ENCODE data around the gene CAMSAP1. TPM values are rescaled to one million over a fixed set of nuclear protein-coding genes. Genes with fewer than 3 reads are reported as not detected.
A peak's percentile ranks its signal among the peaks of the same experiment; 100 is the strongest.

Gene CAMSAP1
- total RNA-seq, 1 donor from 2014 or later, result 25.5 TPM

DNA sequence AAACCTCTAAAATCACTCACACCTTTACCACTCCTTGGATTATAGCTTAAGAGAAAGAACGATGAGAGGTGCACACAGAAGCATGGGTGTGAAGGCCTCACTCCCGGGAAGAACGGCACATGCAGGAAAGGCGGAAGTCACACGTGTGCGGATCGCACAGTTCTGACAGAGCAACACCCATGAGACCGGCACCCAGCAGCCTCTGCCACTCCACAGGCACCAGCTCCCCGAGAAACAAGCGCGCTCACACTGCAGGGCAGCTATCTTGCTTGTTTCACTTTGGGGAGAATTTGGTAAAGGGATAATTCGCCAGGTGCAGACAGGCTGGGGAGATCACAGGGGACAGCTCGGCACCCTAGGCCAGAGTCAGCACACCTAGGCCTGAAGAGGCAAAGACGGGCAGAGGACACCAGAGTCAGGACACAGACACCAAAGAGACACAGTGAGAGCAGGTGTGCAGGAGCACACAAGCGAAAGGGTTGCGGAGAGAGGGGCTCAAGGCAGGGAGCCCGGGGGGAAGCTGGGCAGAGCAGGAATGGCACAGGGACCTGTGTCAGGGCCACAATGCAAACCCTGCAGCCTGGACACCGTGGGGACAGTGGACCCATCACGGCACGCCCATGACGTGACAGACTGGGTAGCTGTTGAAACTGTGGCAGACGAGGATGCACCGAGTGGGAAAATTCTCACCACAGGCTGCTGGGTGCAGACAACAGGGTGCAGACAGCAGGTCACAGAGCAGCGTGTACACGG lies 81.7 kb downstream of the CAMSAP1 start:
- DNase-seq (ENCODE audit: low spot score), result peak; percentile 38
- intact Hi-C loops (cut with DNase I), result no loop called here

DNA sequence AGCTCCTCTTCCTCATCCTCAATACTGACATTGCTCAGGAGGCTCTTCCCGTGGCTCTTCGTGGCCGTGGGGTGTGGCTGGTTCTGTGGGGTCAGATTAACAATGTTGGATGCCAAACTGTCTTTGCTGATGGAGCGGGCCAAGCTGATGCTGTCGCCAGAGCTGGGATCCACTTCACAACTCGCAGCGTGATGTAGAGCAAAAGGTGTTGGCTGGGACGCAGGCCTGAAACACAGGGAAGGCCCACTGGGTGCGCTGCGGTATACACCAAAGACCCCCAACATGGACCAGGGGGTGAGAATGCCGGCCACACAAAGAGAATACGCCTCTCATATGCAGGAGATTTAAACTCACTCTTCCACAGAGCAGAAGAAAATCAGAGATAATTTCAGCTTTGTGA lies 84.3 kb downstream of the CAMSAP1 start:
- DNase-seq (ENCODE audit: low spot score), result peak; percentile 56
- intact Hi-C loops (cut with DNase I), result no loop called here

DNA sequence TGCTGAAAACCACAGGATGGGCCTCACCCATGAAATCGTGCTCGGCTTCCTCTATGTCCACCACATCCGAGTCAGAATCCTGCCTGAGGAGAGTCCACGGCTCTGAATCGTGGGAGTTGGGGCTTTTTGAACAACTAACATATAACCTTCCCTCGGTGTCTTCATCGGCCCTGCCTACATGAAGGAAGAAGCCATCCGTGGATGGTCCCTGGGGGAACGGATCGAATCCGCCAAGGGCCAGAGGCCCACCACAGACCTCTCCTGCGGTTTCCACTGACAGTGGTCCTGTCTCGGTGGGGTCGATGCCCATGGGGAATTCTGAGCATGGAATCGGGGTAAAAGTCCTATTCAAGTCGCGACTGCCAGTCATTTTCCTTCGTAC lies 85.0 kb downstream of the CAMSAP1 start:
- intact Hi-C loops (cut with DNase I), result no loop called here
- DNase-seq (ENCODE audit: low spot score), result no peak

DNA sequence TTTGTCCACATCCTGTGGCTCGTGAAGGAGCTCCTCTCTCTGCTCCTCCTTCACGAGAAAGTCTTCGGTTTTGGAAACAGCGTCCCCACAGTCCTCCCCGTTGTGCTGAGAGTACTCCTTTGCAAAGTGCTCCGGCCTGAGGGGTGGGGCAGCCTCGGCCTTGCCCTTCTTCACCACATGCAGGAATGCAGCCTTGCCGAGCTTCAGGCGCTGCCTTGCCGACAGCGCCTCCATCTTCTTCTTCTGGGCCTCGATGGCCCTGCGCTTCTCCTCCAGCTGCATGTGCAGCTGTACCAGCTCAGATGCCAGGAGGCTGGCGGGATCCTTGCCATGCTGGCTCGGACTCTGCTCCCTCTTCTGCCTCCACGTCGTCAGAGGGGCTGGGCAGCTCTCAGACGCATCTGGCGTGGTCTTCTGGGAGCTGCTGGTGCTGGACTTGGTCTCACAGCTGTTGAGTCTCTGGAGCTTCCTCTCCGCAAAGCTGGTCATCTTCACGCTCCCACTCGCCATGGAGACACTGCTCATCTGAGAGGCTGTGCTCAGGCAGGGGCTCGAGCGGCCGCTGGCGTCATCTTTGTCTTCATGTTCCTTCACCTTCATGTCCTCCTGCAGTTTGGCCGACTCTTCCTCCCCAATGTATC lies 85.5 kb downstream of the CAMSAP1 start:
- intact Hi-C loops (cut with DNase I), result no loop called here
- peak; percentile 14 for DNase-seq (ENCODE audit: low spot score)

DNA sequence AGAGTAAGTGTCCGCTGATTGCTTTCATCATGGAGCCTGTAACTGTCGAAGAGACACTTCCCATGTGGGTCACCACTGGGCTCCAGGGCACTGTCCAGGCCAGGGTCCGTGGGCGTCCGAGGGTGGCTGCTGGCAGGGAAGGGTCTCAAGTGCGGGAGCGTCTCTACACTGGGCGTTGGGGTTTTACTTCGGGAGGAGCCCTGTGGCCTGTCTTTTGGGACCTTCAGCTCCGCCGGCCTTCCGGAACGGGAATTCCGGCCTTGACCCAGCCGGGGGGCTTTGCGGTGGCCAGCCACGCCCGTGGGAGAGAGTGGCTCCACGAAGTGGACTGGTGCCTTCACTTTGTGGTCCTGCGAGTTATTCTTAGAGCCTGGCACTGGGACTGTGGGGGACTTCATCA lies 86.2 kb downstream of the CAMSAP1 start:
- intact Hi-C loops (cut with DNase I), result no loop called here
- DNase-seq (ENCODE audit: low spot score), result peak; percentile 39

DNA sequence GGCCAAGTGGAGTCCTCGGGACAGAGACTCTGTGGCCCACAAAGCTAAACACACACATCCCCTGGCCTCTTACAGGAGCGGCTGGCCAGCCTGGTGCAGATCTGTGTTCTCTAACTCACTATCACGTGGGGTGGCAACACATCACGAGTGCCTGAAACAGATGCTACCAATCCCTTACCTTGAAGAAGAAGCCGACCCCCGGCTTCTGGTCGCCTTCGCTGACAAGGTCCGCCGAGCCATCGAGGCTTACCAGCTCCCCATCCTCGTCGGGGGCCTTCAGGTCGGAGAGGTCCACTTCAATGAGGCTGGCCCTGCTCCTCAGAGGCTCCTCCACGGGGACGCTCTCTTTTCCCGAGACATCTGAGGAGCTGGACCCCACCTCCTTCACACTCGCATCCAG lies 86.7 kb downstream of the CAMSAP1 start:
- intact Hi-C loops (cut with DNase I), result no loop called here
- DNase-seq (ENCODE audit: low spot score), result peak; percentile 38

DNA sequence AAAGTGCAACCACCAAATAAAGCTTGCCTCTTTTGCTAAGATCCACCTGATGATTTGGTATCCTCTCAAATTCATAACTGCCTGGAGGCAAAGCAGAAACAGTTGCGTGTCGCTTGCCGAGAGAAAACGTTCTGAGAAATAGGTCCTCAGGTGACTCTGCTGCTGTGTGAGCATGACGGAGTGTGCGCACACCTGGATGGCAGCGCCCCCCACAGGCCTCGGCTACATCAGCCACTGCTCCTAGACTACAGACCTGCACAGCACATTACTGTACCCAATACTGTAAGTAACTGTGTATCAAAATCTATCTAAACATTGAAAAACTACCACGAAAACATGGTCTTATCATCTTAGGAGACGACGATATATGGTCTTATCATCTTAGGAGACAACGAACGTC lies 87.4 kb downstream of the CAMSAP1 start:
- intact Hi-C loops (cut with DNase I), result no loop called here
- no peak for DNase-seq (ENCODE audit: low spot score)

DNA sequence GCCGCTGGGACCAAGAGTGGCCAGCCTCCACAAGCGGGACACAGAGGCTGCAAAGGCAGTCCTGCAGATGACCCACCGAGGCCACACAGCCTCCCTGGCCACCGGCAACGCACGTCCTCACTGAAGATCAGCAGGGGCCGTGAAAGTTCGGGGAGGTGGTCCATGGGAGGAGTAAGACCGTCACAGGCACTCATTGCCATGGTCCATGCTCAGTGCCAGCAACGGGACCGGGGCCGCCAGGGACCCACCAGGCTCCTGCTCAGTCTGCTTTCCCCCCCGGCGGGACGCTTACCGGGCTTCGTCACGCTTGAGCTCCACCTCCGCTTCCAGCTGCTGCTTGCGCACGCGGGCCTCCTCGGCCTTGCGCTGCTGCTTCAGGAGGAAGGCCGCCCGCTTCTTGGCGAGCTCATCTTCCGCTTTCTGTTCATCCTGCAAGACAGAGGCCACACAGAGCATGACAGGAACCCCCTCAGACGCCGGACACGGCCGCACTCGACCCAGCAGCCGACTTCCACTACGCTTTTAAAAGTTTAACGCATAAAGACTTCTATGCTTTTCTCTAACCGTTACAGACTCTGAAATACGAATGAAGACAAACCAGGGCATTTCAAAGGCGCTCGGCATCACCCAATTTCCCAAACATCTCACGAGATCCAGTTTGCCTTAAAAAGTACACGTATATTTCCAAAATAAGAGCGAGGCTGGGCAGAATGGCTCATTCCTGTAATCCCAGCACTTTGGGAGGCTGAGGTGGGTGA lies 88.4 kb downstream of the CAMSAP1 start:
- peak; percentile 70 for DNase-seq (ENCODE audit: low spot score)
- intact Hi-C loops (cut with DNase I), result no loop called here

DNA sequence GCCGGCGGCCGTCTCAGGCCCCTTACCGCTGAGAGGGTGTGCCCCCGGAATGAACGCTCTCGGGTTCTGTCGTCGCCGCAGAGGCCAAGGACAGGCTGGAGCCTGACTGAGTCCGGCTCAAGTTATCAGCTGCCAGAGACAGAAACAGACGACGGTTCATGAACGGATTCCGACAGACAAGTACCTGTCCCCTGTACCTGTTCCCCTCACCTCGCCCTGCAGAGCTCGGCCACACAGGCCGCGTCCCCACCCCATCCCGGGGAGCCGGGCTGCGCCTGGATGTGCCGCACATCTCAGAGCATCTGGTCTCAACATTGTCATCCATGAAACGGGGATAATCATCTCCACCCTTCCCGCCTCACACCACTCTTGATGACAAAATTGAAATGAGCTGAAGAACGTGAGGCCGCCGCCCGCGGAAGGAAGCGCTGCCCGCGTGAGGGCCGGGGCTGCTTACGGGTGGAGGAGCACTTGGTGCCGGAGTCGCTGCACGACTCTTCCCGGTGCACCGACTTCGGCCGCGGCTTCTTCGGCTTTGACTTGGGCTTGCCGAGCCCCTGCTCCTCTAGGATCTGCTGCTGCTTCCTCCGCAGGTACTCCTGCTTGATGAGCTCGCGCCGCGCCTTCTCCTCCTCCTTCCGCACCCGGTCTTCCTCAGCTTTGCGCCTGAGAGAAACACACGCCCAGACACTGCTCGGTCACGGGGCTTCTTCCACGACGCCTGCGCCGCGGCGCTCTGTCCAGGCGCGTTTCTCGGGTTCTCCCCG lies 89.2 kb downstream of the CAMSAP1 start:
- DNase-seq (ENCODE audit: low spot score), result peak; percentile 54

DNA sequence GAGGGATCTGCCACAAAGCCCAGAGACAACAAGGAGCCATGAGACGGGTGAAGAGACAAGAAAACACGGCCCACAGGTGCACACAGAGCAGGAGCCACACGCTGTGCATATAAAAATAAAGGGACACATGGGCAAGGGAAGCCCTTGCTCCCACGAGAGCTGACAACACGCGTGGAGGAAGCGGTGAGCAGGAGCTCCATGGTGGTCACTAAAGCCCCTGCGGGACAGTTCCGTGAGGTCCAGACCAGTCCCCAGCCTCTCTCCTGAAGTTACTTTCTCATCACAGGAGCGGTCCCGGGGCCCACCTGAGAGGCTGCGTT lies 90.7 kb downstream of the CAMSAP1 start:
- intact Hi-C loops (cut with DNase I), result no loop called here
- peak; percentile 58 for DNase-seq (ENCODE audit: low spot score)

More for the DNA sequence above, 89.2 kb downstream of the CAMSAP1 start:
- intact Hi-C loops (cut with DNase I), result no loop called here

DNA sequence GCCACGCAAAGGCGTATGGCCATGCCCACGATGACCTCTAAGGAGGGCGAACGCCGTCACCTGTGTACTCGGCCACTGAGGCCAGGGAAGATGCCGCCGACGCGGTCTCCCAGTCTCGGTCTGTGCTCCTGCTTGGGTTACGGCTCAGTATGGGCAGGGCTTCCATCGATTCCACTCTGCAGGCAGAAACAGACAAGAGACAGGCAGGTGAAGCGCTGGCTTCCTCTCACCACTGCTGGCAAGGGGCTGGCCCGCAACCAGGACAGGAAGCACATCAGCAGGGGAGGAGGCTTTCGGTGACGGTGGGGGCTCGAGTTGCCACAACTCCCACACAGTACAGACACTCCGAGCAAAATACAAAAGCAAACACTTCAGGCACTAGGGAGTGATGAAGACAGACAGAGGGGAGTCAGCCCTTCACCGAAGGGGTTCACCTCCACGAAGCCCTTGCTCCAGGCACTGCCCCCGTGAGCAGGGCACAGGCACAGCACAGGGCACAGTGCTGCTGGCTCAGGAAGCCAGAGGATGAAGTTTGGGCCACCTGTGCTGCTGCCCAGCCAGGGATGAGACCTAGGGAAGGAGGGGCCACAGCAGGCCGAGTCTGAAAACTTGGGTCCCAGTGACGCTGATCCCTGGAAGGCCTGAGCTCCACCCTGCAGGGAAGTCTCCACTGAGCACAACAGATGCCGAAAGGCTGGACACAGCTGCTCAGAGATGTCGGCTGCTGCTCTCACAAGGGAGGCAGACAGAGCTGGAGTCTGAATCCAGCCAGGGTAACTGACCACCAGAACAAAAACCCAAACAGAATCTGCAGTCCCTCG lies 91.3 kb downstream of the CAMSAP1 start:
- intact Hi-C loops (cut with DNase I), result no loop called here
- peak; percentile 55 for DNase-seq (ENCODE audit: low spot score)

DNA sequence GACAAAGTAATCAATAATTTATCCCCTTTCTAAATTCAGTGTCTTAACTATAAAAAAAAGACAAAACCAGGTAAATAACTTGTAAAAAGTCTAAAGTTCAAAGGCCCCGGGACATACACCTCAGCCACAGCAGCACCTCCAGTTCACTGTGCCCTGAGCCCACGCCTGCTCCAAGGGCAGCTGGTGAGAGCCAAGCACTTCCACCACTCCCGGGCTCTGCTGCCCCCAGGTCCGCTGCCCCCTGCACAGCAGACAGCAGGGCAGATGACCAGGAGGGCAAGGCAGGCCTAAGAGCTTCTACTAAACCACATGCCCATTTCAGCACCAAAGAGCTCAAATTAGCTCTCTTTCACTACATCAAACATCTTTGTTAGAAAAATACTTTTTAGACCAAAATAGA lies 91.9 kb downstream of the CAMSAP1 start:
- peak; percentile 1 for DNase-seq (ENCODE audit: low spot score)
- intact Hi-C loops (cut with DNase I), result no loop called here

DNA sequence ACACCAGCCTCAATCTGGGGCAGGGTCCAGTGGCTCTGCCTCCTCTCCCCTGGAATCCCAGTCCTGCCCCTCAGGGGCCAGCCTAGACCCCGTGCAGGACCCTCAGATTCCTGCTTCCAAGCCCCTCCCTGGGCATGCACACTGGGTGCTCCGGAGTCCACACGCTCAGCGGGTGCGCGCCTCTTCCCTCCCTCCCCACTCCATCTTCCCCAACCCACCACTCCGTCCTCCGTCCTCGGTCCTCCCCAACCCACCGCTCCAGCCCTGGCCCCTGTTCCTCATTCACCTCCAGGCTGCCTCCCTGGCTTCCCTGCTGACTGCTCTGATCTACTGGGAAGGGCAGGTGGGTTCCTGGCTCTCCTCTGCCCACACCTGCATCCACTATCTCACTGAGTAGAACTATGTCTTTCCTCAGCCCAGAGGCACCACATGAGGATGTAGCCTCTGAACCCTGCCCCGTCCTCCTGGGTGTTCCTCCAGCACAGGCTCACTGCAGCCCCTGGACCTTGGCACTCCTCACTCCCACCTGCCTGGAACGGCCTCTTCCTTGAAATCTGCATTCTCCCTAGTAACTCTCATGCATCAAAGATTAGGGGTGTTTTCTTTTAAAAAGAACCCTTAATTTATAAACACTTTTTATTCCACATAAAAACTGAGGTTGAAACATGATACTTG lies 92.8 kb downstream of the CAMSAP1 start:
- intact Hi-C loops (cut with DNase I), result no loop called here
- peak; percentile 62 for DNase-seq (ENCODE audit: low spot score)

DNA sequence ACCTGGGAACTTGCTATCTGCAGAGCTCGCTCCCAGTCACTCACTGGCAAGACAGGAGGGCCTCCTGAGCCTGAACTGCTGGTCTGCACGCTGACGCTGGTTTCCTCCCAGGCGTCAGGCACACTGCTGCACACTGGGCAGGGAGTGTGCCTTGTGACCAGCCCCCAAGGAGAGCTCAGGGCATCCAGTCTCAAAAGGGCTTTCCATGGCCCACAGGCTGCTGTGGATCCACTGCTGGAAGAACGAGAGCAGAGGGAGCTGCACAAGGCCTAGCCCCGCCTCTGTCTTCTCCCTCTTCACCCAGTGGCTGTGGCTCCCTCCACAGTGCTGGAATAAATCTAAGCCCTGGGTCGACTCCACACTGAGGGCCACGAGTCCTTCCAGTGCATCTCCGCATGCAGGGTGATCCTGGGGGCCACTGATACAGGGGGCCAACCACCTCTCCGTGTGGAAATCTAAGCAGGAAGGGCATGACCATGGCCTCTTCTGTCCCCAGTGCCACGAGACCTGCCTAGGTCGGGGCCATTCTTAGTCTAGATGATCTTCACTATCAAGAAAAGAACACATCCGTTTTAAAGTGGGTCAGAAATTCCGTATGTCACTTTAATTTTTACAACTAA lies 93.6 kb downstream of the CAMSAP1 start:
- DNase-seq (ENCODE audit: low spot score), result peak; percentile 49
- intact Hi-C loops (cut with DNase I), result no loop called here

DNA sequence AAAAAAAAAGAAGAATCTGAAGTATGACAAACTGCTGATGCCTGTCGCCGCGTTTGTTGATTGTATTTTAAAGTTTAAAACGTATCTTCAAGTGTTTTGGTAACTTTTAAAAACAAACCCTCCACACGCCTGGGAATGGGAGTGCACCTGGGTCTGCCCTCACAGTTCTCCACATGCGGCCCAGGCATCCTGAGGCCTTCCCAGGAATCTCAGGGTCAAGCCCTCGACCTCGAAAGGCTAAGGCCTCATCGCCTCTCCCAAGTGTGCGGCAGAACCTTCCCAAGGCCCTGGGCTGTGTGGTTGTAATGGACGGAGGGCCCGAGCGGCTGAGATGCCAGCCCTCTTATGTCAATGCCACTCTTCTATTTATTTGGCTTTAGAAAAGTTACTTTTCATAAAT lies 94.4 kb downstream of the CAMSAP1 start:
- intact Hi-C loops (cut with DNase I), result no loop called here
- DNase-seq (ENCODE audit: low spot score), result peak; percentile 10

DNA sequence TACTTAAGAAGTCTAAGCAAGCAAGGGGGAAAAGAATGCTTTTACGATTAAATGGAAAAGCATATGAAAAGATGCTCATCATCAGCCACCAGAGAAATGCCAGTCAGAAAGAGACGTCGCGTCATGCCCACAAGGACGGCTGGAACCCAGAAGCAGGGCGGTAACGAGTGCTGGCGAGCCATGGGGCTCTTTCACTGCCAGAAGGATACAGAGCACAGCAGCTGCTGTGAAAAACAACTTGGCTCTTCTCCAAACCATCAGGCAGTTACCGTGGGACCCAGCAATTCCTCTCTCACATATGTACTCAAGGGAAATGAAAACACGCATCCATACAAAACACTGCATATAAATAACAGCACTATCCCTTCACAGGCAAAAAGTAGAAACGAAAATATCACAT lies 95.5 kb downstream of the CAMSAP1 start:
- DNase-seq (ENCODE audit: low spot score), result no peak

DNA sequence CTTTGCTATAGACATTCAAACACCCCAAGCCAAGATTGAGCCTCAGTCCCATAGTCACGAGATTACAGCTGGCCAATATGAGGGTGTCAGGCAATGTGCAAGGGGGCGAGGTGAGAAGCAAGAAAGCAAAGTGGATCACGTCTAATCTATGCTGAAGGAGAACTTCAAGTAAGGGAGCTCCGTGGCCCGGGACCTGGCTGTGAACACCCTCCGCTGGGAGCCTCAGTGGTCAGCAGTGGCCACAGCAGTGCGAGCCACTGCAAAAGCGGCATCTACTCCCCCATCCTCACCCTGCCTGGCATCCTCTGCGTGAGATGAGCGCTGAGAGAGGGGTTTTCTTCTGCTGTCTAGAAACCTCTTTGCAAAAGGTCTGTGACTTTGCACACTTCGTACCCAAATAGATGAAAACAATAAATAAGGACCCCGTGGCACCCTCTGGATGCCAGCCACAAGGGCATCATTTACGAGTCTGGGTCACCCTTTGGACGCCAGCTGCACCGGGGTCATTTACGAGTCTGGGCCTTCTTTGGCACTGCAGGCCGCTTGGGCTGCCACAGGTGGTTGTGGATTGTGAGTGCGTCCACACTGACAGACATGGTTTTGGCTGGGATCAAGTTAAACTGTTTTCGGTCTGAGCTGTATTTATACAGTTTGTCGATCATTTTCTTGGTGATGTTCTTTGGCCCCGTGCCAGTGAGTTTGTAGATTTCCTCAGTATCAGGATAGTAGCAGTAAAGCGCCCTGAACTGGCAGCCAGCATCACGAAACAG lies 96.4 kb downstream of the CAMSAP1 start:
- peak; percentile 50 for DNase-seq (ENCODE audit: low spot score)
- intact Hi-C loops (cut with DNase I), result no loop called here

More for the DNA sequence above, 95.5 kb downstream of the CAMSAP1 start:
- intact Hi-C loops (cut with DNase I), result no loop called here

DNA sequence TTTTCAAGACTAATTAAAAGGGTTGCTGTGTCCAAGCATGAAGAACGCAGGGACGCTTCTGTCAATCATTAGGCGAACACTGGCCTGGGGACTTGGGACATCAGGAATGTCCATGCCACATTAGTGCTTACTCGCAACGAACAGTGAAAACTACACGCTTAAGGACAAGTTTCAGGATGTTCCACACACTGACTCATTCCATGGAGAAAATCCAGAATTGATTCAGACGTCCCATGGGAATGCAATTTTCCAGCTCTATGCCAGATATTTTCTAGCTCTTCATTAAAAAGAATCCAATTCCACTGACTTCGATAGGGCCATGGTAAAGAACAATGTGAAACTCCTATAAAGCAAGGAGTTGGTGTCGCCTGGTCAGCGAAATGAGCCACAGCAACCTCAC lies 98.2 kb downstream of the CAMSAP1 start:
- DNase-seq (ENCODE audit: low spot score), result peak; percentile 29
- intact Hi-C loops (cut with DNase I), result no loop called here
